Osteoblast (primary cell): ENCODE data around the gene NOTCH4. TPM values are rescaled to one million over a fixed set of nuclear protein-coding genes. Genes with fewer than 3 reads are reported as not detected.

Source experiments
- DNase-seq: peaks from one replicate; pipeline ENCODE4 v3.0.0; 2011; ENCODE audit warnings: low spot score, mixed read lengths; ENCODE audit not compliant: insufficient read length; ENCODE audit errors: missing footprints
- H2AFZ ChIP-seq: 2 replicates; pipeline ENCODE4 v1.6.0; 2011; ENCODE audit warnings: mild to moderate bottlenecking, low read length
- H3K27ac ChIP-seq: 2 replicates; pipeline ENCODE4 v1.5.1; 2011; ENCODE audit warnings: mild to moderate bottlenecking, low read depth, low read length, moderate library complexity
- H3K27me3 ChIP-seq: 2 replicates; pipeline ENCODE4 v1.6.0; 2012; ENCODE audit warnings: mild to moderate bottlenecking, control low read depth, inconsistent platforms, low read length, moderate library complexity; ENCODE audit not compliant: insufficient read depth
- H3K36me3 ChIP-seq: 2 replicates; pipeline ENCODE4 v1.5.1; 2011; ENCODE audit warnings: mild to moderate bottlenecking, low read length, control low read depth, moderate library complexity; ENCODE audit not compliant: insufficient read depth
- H3K4me1 ChIP-seq: 2 replicates; pipeline ENCODE4 v1.5.1; 2011; ENCODE audit warnings: mild to moderate bottlenecking, low read length, control low read depth, moderate library complexity; ENCODE audit not compliant: insufficient read depth
- H3K4me2 ChIP-seq: 2 replicates; pipeline ENCODE4 v1.6.0; 2011; ENCODE audit warnings: mild to moderate bottlenecking, low read length; ENCODE audit not compliant: insufficient read depth
- H3K4me3 ChIP-seq: fragments of 200-600 bp; sonication (generic); 3 replicates; pipeline ENCODE4 v1.5.1; 2012; ENCODE audit warnings: mild to moderate bottlenecking, low read length, inconsistent platforms; ENCODE audit not compliant: insufficient read depth
- H3K79me2 ChIP-seq: 2 replicates; pipeline ENCODE4 v1.6.0; 2012; ENCODE audit warnings: mild to moderate bottlenecking, low read length, control low read depth, inconsistent platforms; ENCODE audit not compliant: insufficient read depth
- H3K9me3 ChIP-seq: 2 replicates; pipeline ENCODE4 v1.5.1; 2011; ENCODE audit warnings: low read depth, low read length, control low read depth
- H4K20me1 ChIP-seq: 2 replicates; pipeline ENCODE4 v1.6.0; 2012; ENCODE audit warnings: mild to moderate bottlenecking, low read length, control low read depth; ENCODE audit not compliant: insufficient read depth
- total RNA-seq: library from RNA; depleted of rRNA; stranded (reverse); fragments of >200 nt; gene quantifications from 2 replicates; pipeline ENCODE4 v1.2.3, GENCODE V29; 2012
- TF ChIP-seq, protein P1 (sequence below): IDR thresholded peaks from 2 replicates; pipeline ENCODE4 v1.5.1; 2011; ENCODE audit warnings: mild to moderate bottlenecking, low read depth, low read length, moderate library complexity; ENCODE audit errors: extremely low read depth

Gene NOTCH4
- total RNA-seq, 1 donor: 1.1 TPM

DNA sequence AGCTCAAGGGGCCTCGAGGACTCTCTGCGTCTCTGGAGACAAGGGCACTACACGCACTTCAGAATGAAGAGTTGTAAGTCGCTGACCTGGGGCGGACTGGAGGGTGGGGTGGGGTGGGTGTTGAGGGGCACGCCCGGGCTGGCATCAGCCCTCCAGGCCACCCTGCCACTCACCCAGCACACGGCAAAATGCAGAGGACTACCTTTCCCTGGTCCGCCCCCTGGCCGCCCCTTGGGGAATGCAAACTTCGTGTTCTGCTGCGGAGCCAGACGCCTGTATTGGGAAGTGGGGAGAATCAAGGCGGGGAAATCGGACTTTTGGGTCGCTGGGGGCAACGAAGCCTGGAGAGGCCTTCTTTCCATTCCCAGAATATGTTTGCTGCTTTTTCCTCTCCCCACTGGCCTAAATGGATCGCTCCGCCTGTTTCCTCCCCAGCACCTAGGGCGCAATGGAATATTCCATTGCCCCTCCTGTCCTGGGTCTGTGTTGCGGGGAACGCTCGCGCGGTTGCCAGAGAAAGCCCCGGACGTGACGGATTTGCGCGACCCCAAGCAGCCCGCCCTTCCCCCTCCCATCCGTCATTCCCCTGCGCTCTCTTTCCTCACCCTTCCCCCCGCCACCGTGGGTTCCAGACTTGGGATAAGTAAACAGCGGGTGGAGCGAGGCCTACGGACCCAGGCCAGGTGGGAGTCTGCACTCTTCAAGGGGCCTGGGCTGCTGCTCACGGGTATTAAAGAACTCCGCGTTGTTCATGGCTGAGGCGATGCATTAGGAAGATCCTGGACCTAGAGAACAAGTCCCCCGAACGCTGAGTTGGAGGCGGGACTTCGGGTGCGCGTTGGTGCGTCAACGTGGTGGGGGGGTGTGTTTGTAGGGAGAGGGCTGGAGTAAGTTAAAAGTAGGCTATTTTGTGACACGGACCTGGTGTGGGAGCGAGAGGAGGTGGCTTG is 70.0 kb downstream of the NOTCH4 start, which contains the start of gene PPT2:
Gene PPT2 (plus strand): TSS at position 578 of the 950 bp plus-strand sequence. CDS start 454 bp downstream, outside the sequence.
- H4K20me1 ChIP-seq: peaks cover 6% of the 10 kb centered on the region
- peak within 1 kb of the TSS; percentile 97 for H3K4me3 ChIP-seq
- TF ChIP-seq, protein P1, sequence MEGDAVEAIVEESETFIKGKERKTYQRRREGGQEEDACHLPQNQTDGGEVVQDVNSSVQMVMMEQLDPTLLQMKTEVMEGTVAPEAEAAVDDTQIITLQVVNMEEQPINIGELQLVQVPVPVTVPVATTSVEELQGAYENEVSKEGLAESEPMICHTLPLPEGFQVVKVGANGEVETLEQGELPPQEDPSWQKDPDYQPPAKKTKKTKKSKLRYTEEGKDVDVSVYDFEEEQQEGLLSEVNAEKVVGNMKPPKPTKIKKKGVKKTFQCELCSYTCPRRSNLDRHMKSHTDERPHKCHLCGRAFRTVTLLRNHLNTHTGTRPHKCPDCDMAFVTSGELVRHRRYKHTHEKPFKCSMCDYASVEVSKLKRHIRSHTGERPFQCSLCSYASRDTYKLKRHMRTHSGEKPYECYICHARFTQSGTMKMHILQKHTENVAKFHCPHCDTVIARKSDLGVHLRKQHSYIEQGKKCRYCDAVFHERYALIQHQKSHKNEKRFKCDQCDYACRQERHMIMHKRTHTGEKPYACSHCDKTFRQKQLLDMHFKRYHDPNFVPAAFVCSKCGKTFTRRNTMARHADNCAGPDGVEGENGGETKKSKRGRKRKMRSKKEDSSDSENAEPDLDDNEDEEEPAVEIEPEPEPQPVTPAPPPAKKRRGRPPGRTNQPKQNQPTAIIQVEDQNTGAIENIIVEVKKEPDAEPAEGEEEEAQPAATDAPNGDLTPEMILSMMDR: no peak
- peak within 1 kb of the TSS; percentile 97 for H2AFZ ChIP-seq
- H3K27ac ChIP-seq: peak within 1 kb of the TSS; percentile 90
- peaks cover 18% of the 10 kb centered on the region for H3K79me2 ChIP-seq
- peaks cover 14% of the 10 kb centered on the region for H3K36me3 ChIP-seq
- H3K27me3 ChIP-seq: peaks cover 7% of the 10 kb centered on the region
- H3K9me3 ChIP-seq: no peaks in the 10 kb centered on the region
- H3K4me1 ChIP-seq: peaks cover 24% of the 10 kb centered on the region
- H3K4me2 ChIP-seq: peak within 1 kb of the TSS; percentile 91
- peak; percentile 95 for DNase-seq

DNA sequence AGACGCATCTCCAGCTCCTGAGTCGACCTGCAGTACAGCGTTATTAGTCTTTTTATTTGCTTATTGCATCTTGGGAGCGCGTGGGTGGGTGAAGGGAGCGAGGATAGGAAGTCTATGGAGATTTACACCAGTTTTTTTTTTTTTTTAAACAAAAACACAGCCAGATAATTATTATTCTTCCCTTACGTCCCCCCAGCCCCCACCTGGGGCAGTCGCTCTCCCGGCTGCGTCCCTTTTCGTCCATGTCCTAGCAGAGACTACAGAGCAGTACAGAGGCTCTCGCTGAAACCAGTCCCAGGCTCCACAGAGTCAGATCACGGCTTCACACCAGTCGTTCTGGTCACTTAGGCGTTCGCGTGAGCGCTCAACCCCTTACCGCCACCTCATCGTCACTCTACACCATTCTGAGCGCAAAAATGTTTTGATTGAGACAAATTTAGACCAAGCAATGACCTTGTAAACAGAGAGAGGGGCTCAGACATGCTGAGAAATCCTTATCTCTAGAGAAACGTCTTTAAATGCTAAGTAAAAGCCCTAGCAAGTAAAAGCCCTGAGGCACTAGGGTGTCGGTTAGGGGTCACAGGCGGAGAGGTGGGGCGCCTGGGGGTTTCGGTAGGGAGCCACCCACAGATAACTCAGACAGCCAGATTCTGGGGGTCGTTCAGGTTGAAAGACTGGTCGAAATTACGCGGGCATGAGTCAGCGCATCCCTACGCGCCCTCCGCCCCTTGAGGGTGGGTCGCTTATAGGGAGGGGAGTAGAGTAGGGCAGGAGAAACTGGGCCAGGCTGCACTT is 70.9 kb downstream of the NOTCH4 start:
- peak overlapping the region; percentile 97 for H2AFZ ChIP-seq
- TF ChIP-seq, protein P1: no peak
- peaks cover 18% of the 10 kb centered on the region for H3K79me2 ChIP-seq
- H3K9me3 ChIP-seq: no peaks in the 10 kb centered on the region
- H3K36me3 ChIP-seq: peaks cover 5% of the 10 kb centered on the region
- H3K27me3 ChIP-seq: peaks cover 16% of the 10 kb centered on the region
- peaks cover 6% of the 10 kb centered on the region for H4K20me1 ChIP-seq
- peak overlapping the region; percentile 91 for H3K4me2 ChIP-seq
- peak overlapping the region; percentile 97 for H3K4me3 ChIP-seq
- H3K4me1 ChIP-seq: peaks cover 24% of the 10 kb centered on the region
- peak; percentile 88 for DNase-seq
- peak overlapping the region; percentile 90 for H3K27ac ChIP-seq

DNA sequence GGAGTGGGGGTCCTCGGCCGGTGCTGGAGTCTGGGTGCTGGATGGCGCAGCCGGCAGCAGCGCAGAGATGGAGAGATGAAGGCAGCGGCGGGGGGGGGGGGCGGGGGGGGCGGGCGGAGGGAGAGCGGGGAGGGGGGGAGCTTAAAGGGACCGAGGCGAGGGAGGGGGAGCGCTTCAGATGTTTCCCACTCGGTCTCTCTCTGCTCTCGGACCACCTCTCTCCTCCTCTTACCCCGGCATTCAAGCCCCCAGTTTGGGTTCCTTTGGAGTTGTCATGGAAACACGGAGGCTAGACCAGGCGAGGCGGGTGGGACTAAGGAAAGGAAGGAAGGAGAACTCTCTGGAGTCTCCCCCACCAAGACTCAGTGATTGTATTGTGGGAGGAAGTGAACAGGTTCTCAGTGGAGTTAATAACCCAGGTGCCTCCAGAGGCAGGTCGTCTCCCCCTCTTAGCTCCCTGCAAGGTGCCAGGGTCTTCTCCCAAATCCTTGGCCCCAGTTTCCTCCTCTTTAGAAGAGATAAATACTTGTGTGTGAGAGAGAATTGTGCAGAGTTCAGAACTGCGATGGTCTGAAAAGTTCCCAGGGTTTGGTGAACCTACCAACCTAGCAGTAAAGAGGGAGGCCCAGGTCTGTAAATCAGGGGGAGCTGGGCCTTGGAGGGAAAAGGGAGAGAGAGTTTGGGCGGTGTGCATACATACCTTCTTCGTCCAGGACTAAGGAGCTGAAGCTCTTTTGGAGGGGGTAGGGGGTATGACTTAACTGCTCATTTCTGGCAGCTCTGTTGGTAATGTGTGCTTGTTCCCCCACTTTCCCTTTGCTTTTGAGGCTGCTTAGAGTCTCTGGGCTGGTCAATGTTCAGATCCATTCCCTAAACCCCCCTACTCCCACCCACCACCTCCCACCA is 71.8 kb downstream of the NOTCH4 start, which contains the start of gene PRRT1:
Gene PRRT1 (minus strand): TSS at position 77 of the 906 bp plus-strand sequence. CDS start 112 bp downstream, outside the sequence.
- Histone ChIP-seq H3K4me3 (peak within 1 kb of the TSS; percentile 97), H4K20me1 (peaks cover 6% of the 10 kb centered on the region)

More for the DNA sequence above, 71.8 kb downstream of the NOTCH4 start, which contains the start of gene PRRT1:
- Histone ChIP-seq H3K4me1 (peaks cover 24% of the 10 kb centered on the region), H3K79me2 (peaks cover 18% of the 10 kb centered on the region), H3K9me3 (no peaks in the 10 kb centered on the region), H3K36me3 (peaks cover 2% of the 10 kb centered on the region), H3K27ac (peak within 1 kb of the TSS; percentile 90), H2AFZ (peak within 1 kb of the TSS; percentile 97), H3K27me3 (peaks cover 24% of the 10 kb centered on the region), H3K4me2 (peak within 1 kb of the TSS; percentile 91)
- TF ChIP-seq, protein P1: no peak
- DNase-seq: peak; percentile 86
